Bronchial epithelial cell (primary cell): ENCODE measurements around the gene FSTL3. TPM values are rescaled to one million over a fixed set of nuclear protein-coding genes. Genes with fewer than 3 reads are reported as not detected.

ENCODE experiments used
- DNase-seq: peaks from one replicate; pipeline ENCODE4 v3.0.0-alpha.2; 2010; ENCODE audit warnings: low read depth
- FAIRE-seq: peaks from 2 replicates; lab custom pipeline; 2011; peaks lifted over from hg19 to GRCh38; lab: Jason Lieb, UNC
- H3K27me3 ChIP-seq: 2 replicates; pipeline ENCODE4 v1.5.1; 2011; ENCODE audit warnings: low read length; ENCODE audit not compliant: control insufficient read depth, insufficient read depth
- H3K36me3 ChIP-seq: 2 replicates; pipeline ENCODE4 v1.5.1; 2011; ENCODE audit warnings: low read length; ENCODE audit not compliant: control insufficient read depth, insufficient read depth
- H3K4me3 ChIP-seq: 2 replicates; pipeline ENCODE4 v1.5.1; 2011; ENCODE audit warnings: mild to moderate bottlenecking, low read depth, low read length, control low read depth
- CTCF ChIP-seq: IDR thresholded peaks from 2 replicates; pipeline ENCODE4 v1.5.1; 2011; ENCODE audit warnings: mild to moderate bottlenecking, moderate library complexity, low read length, control low read depth, inconsistent platforms; ENCODE audit not compliant: insufficient read depth, severe bottlenecking
- total RNA-seq: library from RNA; depleted of rRNA; stranded (reverse); fragments of >200 nt; gene quantifications from 2 replicates; pipeline ENCODE4 v1.2.1, GENCODE V29; 2014

The FSTL3 gene
- total RNA-seq, 1 donor from 2014 or later: 143 TPM

- DNase-seq (no peak), FAIRE-seq (no peak)
- H3K27me3 ChIP-seq: no peaks in the 10 kb centered on the region
- peaks cover 12% of the 10 kb centered on the region for H3K36me3 ChIP-seq
- no peak overlapping the region for H3K4me3 ChIP-seq
- TF ChIP-seq CTCF: no peak
Measured at GRCh38 chr19:644363-644762, 31.8 kb upstream of the FSTL3 start.

- peaks cover 14% of the 10 kb centered on the region for H3K36me3 ChIP-seq
- no peak for FAIRE-seq
Measured at GRCh38 chr19:644789-645188, 31.4 kb upstream of the FSTL3 start.

GRCh38 chr19:645912-646778, 30.0 kb upstream of the FSTL3 start:
- TF ChIP-seq CTCF: no peak
- H3K36me3 ChIP-seq: peaks cover 17% of the 10 kb centered on the region
- FAIRE-seq: no peak

More at GRCh38 chr19:644789-645188, 31.4 kb upstream of the FSTL3 start:
- Histone ChIP-seq H3K27me3 (no peaks in the 10 kb centered on the region), H3K4me3 (no peak overlapping the region)
- DNase-seq: no peak
- TF ChIP-seq CTCF: no peak

GRCh38 chr19:646779-647565, 29.2 kb upstream of the FSTL3 start:
- Histone ChIP-seq H3K4me3 (no peak overlapping the region), H3K27me3 (no peaks in the 10 kb centered on the region), H3K36me3 (peaks cover 21% of the 10 kb centered on the region)
- DNase-seq: no peak
- FAIRE-seq: no peak
- TF ChIP-seq CTCF: no peak

More at GRCh38 chr19:645912-646778, 30.0 kb upstream of the FSTL3 start:
- DNase-seq: no peak
- H3K27me3 ChIP-seq: no peaks in the 10 kb centered on the region
- no peak overlapping the region for H3K4me3 ChIP-seq

- no peak for TF ChIP-seq CTCF
- H3K4me3 ChIP-seq: no peak overlapping the region
- peaks cover 22% of the 10 kb centered on the region for H3K36me3 ChIP-seq
- no peaks in the 10 kb centered on the region for H3K27me3 ChIP-seq
- FAIRE-seq (no peak), DNase-seq (no peak)
Measured at GRCh38 chr19:647566-648284, 28.5 kb upstream of the FSTL3 start.
